Activated T-cell treated with anti-CD3 and anti-CD28 coated beads, Interleukin-2, amount 50 U/mL, for 48 hours (primary cell): ENCODE measurements around the gene STAT5A.
A peak's percentile ranks its signal among the peaks of the same experiment; 100 is the strongest.

Experiments used
- DNase-seq, 2 experiments: peaks; one replicate each; pipeline ENCODE4 v3.0.0-alpha.2; 2020

Gene STAT5A

DNA sequence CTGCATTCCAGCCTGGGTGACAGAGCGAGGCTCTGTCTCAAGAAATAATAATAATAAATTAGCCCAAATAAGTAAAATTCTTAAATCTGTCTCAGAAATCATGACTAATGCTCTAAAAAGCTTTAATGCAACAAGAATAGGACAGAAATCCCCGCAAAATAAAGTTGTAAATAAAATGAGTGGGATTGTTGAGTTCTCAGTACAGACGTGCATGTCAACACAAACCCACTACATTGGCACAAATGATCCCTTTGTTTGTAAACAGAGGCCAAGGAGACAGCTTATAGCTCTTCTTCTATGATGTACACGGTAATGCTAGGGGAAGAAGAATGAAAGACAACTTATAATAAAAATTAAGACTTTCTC lies 18.1 kb upstream of the STAT5A start:
- no peak for DNase-seq

GRCh38 chr17:42270596-42270995 lies 17.7 kb upstream of the STAT5A start:
- peak; percentile 6 to 17 for DNase-seq

- DNase-seq, result peak; percentile 13 to 15
Observed at GRCh38 chr17:42271006-42271778, 17.1 kb upstream of the STAT5A start.

DNA sequence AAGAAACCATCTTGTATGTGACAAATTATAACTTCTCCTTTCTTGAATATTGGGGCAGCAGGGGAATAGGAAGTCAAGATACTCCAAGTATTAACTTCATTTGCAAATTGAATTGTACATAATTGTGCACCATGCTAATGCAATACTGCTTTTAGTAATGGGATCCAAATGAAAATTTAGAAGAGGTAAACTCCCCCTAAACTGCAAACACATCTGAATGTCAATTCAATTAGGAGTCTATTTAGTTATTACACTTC lies 16.6 kb upstream of the STAT5A start:
- DNase-seq, result no peak

DNA sequence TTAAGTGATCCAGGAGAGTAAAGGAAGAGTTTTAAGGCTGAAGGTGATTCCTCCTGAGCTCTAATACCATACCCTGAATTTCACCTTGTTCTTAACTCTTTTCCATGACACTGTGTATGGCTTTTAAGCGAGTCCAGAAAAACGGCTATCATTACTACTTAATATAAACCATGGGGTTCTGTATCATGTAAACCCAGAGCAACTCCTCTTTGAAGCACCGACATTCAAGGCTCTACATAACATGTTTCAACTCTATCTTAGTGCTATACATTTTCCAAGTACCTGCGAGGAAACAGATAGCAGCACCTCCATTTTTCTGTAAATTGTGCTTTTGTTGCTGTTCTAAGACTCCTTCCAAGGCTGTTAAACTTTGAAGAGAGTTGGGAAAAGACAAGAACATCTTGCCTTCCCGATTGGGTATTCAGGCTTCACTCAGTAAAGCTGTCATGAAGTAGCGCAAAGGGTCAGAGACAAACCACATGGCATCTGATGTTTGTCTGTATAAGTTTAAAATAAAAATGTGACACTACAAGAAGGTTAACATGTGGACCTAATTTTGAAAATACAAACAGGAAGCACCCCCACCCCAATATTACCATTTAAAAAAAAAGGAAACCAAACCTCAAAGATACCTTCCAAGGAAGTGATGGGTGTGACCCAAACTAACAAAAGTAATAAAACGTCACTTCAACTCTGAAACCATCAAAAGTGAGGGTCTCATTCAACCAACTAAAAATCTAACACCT lies 16.0 kb upstream of the STAT5A start:
- DNase-seq, result peak in 1 of 2 experiments; percentile 14

DNA sequence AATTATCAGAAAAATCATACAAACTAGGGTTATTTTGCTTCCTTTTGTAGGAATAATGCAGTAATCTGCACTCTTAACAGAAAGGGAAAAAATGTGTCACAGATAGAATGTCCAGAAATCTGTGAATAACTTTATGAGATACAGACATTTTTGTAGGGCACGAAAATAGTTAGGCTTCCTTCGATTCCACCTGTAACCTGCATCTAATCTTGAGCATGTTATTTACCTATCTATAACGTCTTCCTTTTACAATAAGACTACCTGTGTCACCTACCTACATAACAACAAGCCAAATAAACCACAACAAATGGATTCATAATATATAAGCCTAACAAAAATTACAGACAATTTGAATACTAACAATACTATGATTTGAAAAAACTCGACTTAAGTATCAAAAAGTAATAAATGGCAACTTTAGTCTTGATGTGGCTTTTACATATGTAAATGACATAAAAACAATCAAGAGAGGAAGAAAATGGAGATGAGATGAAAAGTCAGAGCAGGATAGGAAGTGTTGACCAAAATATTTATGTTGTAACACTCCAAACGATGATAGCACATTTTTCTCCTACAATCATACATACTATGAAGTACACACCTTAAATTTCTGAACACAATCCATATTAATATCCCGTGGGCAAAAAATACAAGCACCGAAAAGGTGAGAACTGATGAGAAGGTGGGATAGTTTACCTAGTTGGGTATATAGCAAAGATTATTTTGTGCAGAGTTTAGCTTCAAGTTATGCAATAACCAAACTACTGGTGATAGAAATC lies 14.6 kb upstream of the STAT5A start:
- no peak for DNase-seq

DNA sequence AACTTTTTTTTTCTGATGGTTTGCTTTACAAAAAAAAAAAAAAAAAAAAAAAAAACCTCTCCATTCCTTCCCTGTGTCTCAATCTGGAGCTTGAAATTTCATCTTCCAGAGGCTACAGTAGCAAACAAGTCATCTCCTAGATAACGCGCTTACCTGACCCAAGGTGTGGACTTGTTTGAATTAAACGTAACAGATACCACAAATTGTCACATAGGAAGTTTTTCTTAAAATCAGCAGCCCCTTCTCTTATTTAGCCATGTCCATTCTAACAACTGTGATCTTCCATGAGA lies 14.1 kb upstream of the STAT5A start:
- no peak for DNase-seq

- peak; percentile 16 to 20 for DNase-seq
Observed at GRCh38 chr17:42274812-42275526, 13.3 kb upstream of the STAT5A start.

DNA sequence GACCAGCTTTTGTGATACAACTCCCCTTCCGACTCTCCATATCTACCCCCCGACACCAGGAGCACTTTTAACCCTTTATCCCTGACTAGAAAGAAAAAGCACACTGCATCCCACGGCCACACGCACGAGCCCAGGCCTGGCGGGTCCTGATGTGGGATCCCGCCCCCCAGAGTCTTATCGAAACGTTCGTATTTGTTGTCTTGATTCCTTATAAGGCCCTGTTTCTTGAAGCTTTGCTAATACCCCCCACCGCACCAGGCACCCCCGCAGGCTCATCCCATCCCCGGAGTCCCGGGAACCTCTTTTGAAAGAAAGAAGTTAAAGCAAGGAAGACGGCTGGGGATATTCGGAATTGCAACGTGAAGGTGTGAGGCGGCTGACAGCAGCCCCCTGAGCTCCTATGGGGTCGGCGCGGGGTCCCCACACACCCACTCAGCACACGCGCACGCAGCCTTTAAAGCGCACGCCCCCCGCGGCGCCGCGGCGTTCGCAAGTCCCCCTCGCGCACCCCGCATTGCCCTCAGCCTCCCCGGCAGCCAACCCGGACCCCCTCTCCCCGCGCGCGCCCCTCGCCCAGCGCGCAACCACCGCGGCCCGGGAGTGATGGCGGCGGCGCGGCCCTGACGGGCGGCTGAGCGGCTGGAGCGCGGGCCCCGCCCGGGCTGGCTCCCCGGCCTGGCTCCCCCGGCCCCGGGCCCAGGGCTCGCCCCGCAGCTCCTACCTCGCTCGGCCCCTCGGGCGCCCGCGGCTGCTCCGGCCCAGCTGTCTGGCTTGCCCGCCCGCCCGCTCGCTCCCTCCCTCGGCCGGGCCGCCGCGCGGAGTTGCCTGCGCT lies 12.6 kb upstream of the STAT5A start:
- peak; percentile 63 to 64 for DNase-seq

- DNase-seq, result peak; percentile 73 to 80
Observed at GRCh38 chr17:42276359-42276608, 12.0 kb upstream of the STAT5A start, which contains the start of gene STAT5B. TSS of gene STAT5B (minus strand) at chr17:42276391. CDS start at chr17:42232127, 44,264 bp downstream.

GRCh38 chr17:42276609-42277341 lies 11.5 kb upstream of the STAT5A start:
- peak; percentile 51 to 55 for DNase-seq

DNA sequence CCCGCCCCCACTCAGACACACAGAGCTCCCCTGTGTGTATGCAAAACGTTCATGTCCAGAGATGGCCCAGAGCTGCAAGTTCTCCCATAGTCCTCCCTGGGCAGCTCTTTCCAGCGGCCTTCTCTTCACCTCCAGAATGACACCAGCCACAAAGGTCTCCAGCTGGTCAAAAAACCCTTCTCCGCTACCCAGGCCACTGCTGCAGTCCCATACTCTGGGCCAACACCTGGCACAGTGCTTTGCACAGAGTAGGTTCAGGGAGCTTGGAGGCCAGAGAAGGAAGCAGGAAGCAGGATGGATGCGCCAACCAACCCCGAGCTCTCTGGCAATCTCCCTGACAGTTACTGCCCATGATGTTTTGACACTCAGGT lies 11.0 kb upstream of the STAT5A start:
- DNase-seq, result no peak

- peak; percentile 12 to 15 for DNase-seq
Observed at GRCh38 chr17:42279776-42280630, 8.3 kb upstream of the STAT5A start.

- peak; percentile 13 to 14 for DNase-seq
Observed at GRCh38 chr17:42281571-42282096, 6.7 kb upstream of the STAT5A start.

DNA sequence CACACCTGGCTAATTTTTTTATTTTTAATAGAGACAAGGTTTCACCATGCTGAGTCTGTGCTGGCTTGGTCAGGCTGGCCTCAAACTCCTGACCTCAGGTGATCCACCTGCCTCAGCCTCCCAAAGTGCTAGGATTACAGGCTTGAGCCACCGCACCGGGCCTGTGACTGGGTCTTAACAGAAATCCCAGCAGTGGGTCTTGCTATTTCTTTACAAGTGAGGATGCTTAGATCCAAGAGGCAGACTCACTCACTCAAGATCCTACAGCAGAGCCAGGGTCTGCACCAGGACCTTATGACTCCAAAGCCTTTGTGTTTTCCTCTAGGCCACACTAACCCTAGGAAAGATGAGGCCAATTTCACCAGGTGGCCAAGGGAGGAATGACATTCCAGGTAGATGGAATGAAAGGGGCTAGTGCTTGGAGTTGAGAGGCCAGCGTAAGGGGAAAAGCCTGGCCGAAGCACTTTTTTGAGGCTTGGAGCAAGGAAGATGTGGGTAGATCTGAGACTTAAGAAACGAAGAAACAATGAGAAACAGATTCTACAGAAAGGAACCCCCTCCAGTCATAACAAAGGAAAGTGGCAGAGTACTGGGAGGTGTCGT lies 5.7 kb upstream of the STAT5A start:
- peak; percentile 17 to 18 for DNase-seq

- peak; percentile 16 to 18 for DNase-seq
Observed at GRCh38 chr17:42283241-42284023, 4.9 kb upstream of the STAT5A start.

- DNase-seq, result no peak
Observed at GRCh38 chr17:42284024-42284369, 4.3 kb upstream of the STAT5A start.

DNA sequence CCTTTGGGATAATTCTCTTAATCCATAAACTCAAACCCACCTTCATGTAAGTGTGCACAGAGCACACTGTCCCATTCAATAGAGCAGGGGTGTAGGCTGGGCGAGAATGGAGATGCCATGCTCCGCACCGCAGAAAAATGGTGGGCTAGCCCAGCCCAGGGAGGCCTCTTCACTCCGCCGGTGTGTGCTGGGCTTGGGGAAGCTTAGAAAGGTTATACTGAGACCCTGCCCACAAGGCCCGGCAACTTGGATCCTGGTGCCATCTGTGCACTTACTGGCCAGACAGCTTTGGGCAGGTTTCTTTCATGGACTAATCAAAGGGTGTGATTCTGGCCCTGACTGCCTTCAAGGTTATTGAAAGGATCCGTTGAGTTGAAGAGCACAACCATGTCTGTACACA lies 3.7 kb upstream of the STAT5A start:
- DNase-seq, result peak; percentile 11 to 14

- peak; percentile 11 to 13 for DNase-seq
Observed at GRCh38 chr17:42285346-42286050, 2.8 kb upstream of the STAT5A start.
